Measurements from ENCODE around the gene COL4A4.
"Not testable (repeated sequence)": the region's sequence is repeated elsewhere in the genome, so short reads cannot be mapped to it uniquely, and the experiment has no call there.

The COL4A4 gene

DNA sequence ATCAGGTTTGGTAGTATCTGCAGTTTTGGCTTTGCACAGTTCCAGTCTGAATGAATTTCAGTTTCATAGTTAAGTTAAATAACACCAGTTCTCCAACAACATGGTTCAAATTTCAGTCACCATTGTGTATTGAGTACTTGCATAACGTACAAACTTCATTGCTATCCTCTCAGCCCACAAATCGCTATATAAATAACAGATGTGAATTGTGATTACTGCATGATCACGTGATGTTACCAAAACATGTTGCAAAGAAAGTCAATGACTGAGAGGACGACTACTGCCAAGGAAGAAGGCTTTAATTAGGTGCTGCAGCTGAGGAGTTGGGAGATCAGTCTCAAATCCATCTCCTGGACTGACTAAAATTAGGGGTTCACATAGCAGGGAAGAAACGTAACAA, 48.2 kb downstream of the COL4A4 start:
- no peak for DNase-seq (ENCODE audit: low spot score)

DNA sequence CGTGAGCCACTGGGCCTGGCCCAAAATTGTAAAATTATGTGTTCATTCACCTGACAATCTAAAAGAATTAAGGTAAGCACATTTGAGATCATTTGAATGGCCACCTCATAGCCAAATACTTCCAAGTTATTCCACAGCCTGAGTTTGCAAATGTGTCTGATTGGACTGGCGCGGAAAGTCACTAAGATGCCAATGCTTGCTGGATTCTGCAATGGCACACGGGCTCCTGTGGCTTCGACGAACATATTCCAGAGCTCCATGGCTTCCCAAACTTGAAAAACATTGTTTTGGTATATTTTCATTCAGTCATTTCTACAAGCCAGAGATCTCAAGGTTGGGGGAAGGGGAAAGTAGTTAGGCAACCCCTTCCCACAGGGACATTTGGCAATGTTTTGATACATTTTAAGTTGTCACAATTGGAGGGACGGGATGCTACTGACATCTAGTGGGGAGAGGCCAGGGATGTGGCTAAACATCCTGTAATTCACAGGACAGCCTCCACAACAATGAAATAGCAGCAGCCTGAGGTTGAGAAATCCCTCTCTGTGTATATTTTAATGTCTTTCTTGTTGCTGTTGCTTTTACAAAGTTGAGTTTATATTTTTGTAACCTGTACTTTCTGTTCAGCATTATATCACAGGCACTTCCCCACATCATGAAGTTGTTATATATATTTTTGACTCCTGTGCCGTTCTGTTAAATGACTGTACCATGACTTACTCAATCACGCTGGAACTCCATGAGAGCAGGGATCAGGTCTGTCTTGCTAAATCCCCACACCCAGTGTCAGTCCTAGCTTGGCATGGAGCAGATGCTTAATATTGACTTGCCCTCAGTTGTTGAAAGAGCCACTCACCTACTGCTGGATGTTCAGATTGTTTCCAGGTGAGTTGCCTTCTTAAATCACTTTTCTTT, 56.9 kb downstream of the COL4A4 start:
- DNase-seq (ENCODE audit: low spot score) = peak; percentile 49

- DNase-seq (ENCODE audit: low spot score) = no peak
Observed at GRCh38 chr2:227103583-227103982, 60.4 kb downstream of the COL4A4 start.

- DNase-seq (ENCODE audit: low spot score) = no peak
Observed at GRCh38 chr2:227099340-227099739, 64.7 kb downstream of the COL4A4 start.

- DNase-seq (ENCODE audit: low spot score) = no peak
Observed at GRCh38 chr2:227098162-227098515, 65.9 kb downstream of the COL4A4 start.

GRCh38 chr2:227097495-227098161, 66.4 kb downstream of the COL4A4 start:
- DNase-seq (ENCODE audit: low spot score) = no peak

DNA sequence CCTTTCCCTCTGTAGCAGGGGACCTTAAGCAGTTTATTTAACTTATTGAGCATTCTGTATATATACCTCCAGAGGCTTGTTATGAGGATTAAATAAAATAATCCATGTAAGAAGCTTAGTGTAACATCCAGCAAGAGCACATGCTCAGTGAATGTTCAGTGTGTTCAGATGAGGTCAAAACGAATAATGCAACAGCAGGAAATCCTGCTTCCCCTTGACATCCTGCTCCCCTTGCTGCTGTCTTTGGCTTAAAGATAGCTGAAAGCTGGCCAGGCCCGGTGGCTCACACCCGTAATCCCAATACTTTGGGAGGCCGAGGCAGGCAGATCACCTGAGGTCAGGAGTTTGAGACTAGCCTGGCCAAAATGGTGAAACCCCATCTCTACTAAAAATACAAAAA, 68.7 kb downstream of the COL4A4 start:
- DNase-seq (ENCODE audit: low spot score) = peak; percentile 63

DNA sequence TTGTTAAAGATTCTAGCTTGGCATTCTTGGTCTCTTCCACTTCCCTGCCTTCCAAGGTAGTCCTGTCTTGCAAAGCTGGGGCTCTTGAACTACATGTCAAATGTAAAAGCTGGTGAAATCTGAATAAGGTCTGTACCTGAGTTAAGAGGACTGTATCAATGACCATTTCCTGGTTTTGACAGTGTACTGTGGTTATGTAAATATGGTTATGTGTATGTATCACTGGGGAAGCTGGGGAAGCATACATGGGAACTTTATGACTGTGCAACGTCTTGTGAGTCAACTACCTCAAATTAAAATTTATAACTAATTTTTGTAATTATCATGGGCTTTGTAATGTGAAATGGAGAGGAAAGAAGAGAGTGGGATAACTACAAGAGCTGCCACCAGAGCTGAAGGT, 81.7 kb downstream of the COL4A4 start:
- no peak for DNase-seq (ENCODE audit: low spot score)

DNA sequence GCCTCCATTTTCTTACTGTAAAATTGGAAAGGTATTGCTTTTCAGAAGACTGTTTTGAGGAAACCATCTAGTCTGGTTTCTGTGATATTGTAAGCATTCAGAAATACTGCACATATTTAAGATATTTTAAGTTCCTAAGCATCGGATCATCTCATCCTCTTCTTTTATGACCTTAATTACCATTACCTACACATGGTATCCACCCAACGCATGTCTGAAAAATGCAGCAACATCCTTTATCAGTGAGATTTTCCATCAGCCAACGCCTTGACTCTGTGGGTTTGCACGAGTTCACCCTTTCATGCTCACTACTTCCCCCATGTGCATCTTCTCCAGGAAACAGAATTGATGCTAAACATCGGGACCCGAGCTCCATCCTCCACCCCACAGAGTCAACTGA, 84.3 kb downstream of the COL4A4 start:
- DNase-seq (ENCODE audit: low spot score) = no peak

GRCh38 chr2:227065065-227065464, 98.9 kb downstream of the COL4A4 start:
- DNase-seq (ENCODE audit: low spot score) = not testable (repeated sequence)

GRCh38 chr2:227058888-227059399, 105.1 kb downstream of the COL4A4 start:
- no peak for DNase-seq (ENCODE audit: low spot score)

DNA sequence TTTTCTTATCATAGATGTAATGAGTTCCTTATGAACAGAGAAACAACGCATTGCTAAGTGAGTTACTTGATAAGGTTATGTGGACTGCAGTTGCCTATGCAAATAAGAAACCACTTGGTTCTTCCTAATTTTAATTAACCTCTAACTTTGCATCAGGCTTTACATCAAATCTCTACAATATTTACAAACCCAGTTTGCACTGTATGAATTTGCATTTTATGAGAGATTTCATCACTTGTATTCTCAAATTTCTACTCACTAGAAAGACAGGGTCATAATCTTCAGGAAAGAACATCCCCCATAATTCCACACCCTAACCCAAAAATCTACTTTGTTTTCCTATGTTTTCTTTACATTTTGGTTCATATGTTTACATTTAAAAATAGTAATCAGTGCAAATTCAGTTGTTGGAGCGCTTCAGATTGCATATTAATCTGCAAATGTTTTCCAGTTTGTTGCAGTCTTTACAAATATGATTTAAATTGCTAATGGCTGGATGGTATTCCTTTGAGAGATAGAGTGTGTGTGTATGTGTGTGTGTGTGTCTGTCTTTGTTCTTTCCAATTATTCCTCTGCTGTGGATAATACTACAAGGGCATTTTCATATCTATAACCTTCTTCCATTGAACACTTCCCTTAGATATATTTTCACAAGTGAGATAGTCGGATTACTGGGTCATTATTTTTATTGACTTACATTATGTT, 106.1 kb downstream of the COL4A4 start:
- DNase-seq (ENCODE audit: low spot score) = no peak

GRCh38 chr2:227057060-227057459, 106.9 kb downstream of the COL4A4 start:
- DNase-seq (ENCODE audit: low spot score) = no peak

- no peak for DNase-seq (ENCODE audit: low spot score)
Observed at GRCh38 chr2:227054006-227054405, 110.0 kb downstream of the COL4A4 start.

- DNase-seq (ENCODE audit: low spot score) = no peak
Observed at GRCh38 chr2:227052879-227053278, 111.1 kb downstream of the COL4A4 start.

DNA sequence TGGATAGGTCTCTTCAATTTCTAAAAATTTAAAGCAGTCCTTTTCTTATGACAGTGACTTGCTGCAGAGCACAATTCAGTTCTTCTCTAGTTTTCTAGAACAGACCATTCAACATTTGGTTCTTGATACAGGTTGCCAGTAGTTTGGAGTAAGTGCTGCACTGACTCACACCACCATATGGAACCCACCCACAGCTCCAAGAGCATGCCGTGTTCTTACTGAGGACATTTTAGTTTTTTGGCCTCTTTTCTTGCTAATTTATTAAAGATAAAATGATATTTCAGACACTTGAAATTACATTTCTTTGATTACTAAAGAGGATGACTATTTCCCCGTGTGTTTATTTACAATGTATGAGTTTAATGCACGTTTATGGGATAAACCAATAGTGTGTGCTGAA, 120.0 kb downstream of the COL4A4 start:
- DNase-seq (ENCODE audit: low spot score) = no peak

- DNase-seq (ENCODE audit: low spot score) = no peak
Observed at GRCh38 chr2:227038550-227039189, 125.3 kb downstream of the COL4A4 start.

DNA sequence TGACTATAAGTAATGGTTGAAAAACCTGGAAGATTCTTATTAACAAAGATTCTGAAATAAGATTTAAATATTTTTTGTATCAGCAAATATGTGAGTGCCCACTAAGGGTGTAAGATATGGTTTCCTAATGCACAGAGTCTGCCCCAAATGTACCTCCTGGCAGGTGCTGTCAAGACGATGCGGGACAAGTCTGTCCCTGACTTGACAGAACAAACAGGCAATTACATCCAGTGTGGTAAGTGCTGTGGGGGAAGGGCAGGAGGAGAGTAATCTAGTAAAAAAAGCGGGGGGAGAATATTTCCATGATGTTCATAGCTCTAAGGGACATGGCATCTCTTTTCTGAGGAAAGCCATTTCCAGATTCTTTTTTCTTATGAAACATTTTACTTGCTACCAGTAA, 127.5 kb downstream of the COL4A4 start:
- no peak for DNase-seq (ENCODE audit: low spot score)

DNA sequence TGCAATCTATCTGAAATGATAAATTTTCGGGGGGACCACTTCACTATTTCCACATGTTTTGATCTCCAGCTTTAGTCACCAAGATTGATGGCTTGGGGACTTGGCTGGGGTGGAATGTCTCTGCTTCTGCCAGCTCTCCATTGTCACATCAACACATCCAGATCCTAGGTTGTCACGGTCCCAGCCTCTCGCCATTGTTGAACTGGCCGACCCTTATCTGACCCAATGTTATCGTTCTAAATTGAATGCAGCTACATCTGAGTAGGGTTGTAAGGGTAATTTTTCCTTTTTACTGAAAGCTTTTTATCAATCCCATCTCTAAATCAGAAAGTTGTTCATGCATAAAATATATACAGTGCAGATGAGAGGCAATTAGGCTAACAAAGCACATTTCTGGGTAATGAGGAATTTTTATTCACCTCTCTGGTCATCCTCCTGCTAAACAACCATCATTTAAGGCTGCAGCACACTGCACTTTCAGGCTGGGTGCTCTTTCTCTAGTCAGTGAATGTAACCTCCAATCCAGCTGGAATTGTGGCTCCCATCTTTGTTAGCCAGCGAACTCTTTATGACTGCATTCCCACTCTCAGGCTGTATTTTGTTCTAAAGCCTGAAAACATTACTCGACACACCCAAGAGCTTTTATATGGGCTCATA, 128.2 kb downstream of the COL4A4 start:
- no peak for DNase-seq (ENCODE audit: low spot score)

DNA sequence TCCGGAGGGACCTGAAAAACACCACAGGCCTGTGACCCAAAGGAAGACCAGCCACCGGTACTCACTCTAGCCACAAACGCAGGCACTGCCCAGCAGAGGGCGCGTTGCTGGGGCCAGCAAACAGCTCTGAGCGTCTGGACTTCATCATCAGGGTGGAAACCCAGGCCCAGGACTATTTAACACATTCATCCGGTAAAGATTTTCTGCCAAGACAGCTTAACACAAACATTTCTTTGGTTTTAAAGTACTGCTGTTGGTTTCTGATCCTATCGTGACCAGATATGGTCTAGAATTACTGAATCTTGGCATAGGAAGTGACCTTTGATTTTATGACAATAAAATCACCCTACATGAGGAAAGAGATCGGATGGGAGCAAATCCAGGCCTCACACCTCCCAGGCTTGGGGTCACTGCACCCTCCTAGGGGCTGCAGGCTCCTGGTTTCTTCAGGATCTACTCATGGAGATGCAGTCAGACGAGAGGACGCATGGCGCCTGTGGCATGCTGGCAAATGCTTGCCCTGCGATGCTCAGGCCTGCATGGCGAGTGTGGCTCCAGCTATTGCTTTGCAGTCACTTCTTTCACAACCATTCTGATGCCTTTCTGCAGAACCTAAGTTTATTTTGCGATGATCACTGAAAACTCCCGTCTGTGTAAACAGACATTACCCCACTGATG, 130.4 kb downstream of the COL4A4 start:
- DNase-seq (ENCODE audit: low spot score) = peak; percentile 70

- DNase-seq (ENCODE audit: low spot score) = no peak
Observed at GRCh38 chr2:227031379-227031778, 132.6 kb downstream of the COL4A4 start.
